Measurements from ENCODE around the gene ARID1B.

GRCh38 chr6:157174731-157175130, 397.6 kb downstream of the ARID1B start:
- TF ChIP-seq CTCF (IDR thresholded peaks at IDR 0.05; ENCODE audit: low read length), result no peak
- TF ChIP-seq EZH2 (optimal IDR thresholded peaks at IDR 0.05; ENCODE audit: low read depth, low read length), result no peak
- TF ChIP-seq EZH2phosphoT487 (IDR thresholded peaks at IDR 0.05; ENCODE audit: low read length), result no peak

Data from MM.1S (cell line).